GM19238 (cell line): ENCODE results near the gene RNF214.

Source experiments
- DNase-seq: peaks from one replicate; pipeline ENCODE4 v3.0.0; 2011; ENCODE audit warnings: low spot score; ENCODE audit not compliant: insufficient read length

RNF214 gene

GRCh38 chr11:117279711-117280376 lies 47.4 kb downstream of the RNF214 start:
- DNase-seq: no peak

GRCh38 chr11:117281159-117281558 lies 48.7 kb downstream of the RNF214 start:
- DNase-seq: no peak

DNA sequence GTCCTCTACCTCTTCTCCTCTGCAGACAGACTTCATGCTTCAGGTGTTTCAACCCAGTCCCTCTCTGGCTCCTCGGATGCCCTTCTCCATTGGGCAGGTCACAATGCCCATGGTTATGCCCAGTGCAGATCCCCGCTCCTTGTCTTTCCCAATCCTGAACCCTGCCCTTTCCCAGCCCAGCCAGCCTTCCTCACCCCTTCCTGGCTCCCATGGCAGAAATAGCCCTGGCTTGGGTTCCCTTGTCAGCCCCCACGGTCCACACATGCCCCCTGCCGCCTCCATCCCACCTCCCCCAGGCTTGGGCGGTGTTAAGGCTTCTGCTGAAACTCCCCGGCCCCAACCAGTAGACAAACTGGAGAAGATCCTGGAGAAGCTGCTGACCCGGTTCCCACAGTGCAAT lies 49.4 kb downstream of the RNF214 start:
- DNase-seq: no peak

DNA sequence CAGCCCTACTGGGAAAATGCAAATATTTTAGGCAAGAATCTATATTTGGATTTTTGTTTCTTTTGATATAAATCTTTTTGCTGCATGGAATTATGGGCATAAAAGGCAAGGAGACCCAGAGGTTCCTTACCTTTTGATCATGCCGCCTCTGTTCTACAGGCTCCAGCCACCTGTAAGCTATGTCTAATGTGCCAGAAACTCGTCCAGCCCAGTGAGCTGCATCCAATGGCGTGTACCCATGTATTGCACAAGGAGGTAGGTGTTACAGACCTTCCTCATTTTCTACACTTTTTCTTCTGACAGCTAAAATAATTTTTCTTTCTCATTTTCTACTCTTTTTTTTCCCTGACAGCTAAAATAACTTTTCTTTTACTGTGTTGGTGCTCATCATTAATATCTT lies 50.5 kb downstream of the RNF214 start:
- no peak for DNase-seq

GRCh38 chr11:117284053-117284452 lies 51.6 kb downstream of the RNF214 start:
- DNase-seq: no peak

GRCh38 chr11:117286588-117286987 lies 54.1 kb downstream of the RNF214 start:
- DNase-seq: no peak

- no peak for DNase-seq
These were observed 55.2 kb downstream of the RNF214 start for GRCh38 chr11:117287668-117288067.

- no peak for DNase-seq
These were observed 57.3 kb downstream of the RNF214 start for GRCh38 chr11:117289795-117290194.

DNA sequence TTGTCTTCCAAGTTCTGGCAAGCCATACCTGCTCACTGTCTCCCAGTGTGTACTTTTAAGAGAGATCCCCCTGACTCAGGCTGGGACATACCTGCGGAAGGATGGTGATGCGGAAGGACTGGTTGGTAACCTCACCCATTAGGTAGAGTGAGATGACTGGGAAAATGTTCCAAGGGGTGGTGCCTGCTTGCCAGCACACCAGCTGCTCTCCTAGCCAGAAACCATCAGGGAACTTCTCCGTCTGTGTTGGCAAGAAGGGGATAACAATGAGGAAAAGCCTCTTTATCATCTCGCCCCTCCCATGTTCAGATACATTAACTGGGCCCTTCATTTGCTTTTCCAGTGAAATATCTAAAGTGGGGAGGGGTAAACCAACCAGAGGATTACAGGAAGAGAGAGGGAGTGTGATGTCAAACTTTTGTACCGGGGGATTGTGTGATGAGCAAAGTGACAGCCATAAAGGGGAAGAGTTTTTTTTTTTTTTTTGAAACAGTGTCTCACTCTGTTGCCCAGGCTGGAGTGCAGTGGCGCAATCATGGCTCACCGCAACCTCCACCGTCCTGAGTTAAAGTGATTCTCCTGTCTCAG lies 58.4 kb downstream of the RNF214 start, which contains the start of gene BACE1-AS:
Gene BACE1-AS (plus strand): TSS at position 538 of the 588 bp plus-strand sequence.
- no peak for DNase-seq

GRCh38 chr11:117292616-117293015 lies 60.1 kb downstream of the RNF214 start:
- no peak for DNase-seq

DNA sequence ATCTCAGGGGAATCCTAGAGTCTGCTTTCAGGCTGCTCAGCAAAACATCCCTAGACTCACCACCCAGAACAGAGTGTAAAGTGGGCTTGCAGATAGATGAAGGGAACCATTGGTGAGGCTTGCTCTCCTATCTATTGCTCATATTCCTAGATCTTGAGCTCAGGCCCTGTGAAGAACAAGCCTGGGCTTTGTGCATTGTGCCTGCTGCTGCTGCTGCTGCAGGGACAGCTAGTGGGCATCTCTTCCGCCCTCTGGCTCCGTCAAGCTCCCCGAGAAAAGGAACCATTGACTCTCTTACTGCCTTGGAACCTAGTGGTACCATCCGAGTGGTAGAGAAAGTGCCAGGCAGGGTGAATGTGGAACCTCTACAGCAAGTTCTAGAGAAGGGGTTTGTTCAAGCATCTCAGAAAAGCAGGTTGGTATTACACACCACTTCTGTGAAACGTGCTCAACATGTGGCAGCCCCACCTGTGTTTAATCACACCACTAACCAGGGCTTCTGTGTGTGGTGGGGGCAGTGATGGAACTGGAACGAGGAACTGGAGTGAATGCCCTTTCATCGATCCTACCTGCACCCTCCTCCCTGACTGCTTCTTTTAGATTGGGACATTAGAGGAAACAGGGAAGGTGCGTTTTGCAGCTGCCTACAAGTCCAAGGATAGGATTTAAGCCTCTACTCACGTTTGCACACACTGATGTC lies 63.1 kb downstream of the RNF214 start:
- DNase-seq: no peak

DNA sequence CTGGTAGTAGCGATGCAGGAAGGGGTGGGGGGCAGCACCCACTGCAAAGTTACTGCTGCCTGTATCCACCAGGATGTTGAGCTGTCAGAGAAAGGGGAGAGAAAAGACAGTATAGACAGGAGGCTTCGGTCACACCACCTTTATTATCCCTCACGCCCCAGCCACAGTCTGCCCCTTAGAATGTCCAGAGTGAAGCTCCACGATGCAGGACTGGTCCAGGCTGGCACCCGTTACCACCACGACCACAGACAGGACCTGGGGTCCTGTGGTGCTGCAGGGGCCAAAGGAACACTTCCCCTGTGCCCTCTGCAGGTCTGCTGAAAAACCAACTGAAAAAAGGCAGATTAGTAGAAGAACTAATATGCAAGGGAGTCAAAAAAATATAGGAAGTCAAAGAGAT lies 64.4 kb downstream of the RNF214 start:
- no peak for DNase-seq

DNA sequence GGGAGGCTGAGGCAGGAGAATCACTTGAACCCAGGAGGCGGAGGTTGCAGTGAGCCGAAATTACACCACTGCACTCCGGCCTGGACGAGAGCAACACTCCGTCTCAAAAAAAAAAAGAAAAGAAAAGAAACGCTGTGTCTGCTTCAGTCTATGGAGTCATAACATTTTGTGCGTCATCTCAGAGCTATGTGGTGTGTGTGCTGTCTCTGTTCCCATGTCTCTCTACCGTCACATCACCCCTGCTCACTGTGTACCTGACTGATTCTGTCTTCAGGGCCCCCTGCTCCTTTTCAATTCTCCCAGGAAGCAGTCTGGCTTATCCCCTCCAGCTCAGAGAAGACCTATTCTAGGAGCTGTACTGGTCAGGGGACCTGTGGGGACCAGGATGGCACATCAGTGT lies 65.7 kb downstream of the RNF214 start:
- DNase-seq: no peak

DNA sequence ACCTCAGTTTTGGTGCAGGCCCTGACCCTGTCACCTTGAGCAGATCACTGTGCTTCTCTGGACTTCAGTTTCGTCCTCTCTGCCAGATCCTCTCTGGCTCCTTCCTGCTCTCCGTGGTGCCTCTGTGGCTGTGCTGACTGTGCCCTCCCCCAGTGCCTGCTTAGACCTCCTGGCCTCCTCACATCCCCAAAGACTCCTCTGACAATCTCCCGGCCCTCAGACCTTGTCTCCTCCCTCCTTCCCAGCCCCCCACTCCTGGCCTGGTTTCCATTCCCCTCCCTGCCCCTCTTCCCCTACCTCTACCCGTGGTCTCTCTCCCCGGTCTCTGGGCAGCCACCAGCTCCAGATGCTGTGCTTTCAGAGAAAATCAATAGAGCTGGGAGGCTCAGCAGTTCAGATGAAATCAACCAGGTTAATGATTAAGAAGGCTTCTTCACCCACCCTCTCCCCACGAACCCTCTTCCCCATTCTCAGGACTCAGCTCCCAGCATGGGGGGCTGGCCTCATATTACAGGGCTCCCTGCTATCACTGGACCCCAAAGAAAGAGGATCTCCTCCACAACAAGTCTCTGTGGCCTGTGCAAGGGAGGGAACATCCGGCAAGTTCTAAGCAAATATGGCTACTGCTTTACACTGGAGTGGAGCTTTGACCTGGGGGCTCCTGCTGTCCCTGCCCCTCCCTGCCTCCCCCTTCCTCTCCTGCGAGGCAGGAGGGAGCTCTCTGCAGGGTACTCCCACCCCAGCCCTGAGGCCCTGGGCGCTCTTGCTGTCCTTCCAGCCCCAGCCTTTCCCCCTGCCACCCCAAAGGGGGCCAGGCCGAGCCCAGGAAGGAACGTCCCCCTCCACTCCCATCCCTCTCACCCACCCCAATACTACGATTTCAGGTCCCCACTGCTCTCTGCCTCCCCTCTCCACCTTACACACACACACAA lies 67.1 kb downstream of the RNF214 start:
- no peak for DNase-seq

- DNase-seq: no peak
These were observed 67.8 kb downstream of the RNF214 start for GRCh38 chr11:117300283-117300663.

DNA sequence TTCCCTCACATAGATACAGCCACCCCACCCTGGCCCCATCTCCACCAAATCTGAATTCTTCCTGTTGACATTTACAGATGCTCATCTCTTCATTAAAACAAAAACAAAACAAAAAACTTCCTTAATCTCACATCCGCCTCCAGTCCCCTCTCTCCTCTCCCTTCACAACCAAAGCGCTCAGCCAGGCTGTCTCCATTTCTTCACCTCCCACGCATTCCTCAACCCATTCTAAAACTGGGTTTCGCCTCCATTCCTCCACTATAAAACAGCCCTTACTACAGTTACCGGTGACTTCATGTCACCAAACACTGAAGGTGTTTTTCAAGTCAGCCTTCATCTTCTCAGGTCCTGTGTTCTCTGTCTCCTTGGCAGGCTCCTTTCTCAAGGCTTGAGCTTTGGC lies 68.3 kb downstream of the RNF214 start:
- no peak for DNase-seq

DNA sequence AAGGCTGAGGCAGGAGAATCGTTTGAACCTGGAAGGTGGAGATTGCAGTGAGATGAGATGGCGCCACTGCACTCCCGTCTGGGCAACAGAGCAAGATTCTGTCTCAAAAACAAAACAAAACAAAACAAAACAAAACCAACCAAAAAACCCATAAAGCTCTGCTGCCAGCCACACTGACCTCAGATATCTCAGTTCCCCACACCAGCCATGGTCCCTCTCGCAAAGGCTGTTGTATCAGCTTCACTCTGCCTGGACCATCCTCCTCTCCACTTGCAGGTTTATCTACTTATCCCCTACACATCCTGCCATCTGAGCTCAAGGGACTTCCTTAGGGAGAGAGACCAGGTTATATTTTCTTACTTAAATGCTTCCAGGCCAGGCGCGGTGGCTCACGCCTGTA lies 69.8 kb downstream of the RNF214 start:
- no peak for DNase-seq

DNA sequence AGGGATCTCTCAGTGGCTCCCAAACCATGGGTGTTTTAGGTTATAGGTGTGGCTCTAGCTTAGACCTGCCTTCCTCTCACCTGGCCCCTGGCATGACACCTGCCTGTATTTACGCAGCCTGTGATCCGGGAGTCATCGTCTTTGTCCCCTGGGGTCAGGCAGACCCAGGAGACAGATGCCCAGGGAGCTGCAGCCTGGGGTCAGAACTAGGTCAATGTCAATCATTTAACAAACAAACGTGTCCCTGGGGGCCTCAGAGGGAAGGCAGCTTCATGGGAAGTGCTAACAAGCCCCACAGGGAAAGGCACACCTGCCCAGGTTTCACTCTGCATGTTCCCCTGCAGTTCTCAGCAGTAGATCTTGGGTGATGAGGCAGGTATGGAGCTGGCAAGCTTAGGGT lies 70.6 kb downstream of the RNF214 start:
- no peak for DNase-seq

DNA sequence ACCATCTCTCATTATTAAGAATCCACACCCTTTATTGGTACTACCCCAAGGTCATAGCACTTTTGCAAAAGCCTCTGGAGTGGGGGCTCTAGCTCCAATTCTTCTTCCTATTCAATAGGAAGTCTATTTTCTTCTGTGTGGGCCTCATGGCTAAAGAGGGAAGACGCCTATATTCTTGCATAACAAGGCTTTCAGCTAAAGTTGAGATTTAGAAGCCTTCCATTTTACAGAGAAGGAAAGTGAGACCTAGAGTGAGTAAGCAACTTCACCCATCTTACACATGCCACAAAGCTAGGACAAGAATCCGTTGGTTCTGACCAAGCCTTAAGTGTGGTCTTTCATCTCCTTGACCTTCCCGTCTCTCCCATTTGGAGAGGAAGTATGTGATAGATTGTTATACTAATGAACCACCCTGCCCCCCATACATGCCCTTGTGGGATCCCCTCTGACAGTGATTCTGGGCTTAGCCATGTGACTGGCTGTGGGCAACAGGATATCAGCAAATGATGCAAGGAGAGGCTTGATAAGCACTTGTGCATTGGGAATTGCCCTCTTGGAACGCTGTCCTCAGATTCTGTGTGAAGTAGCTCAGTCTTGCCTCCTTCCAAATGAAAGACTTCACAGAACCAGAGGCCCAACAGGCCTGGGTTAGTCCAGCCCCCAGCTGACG lies 71.3 kb downstream of the RNF214 start:
- no peak for DNase-seq

- DNase-seq: no peak
These were observed 72.7 kb downstream of the RNF214 start for GRCh38 chr11:117305145-117305544.

DNA sequence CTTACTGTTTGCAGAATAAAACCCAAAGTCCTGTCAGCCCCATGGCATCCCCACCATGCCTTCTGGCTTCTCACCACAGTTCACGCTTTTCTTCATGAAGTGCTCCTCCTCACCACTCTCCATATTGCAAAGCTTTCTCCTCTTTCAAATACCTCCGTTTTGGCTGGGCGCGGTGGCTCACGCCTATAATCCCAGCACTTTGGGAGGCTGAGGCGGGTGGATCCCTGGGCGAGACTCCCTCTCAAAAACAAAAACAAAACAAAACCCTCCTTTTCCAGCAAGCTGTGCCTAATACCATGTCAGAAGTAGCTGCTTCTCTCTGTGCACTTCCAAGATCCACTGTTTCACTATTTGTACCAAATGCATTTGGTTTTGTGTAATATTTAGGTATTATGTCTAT lies 76.8 kb downstream of the RNF214 start:
- no peak for DNase-seq
